SK-N-SH (cell line): ENCODE data around the gene HHAT. TPM values are rescaled to one million over a fixed set of nuclear protein-coding genes. Genes with fewer than 3 reads are reported as not detected.

Experiments used
- CTCF ChIA-PET: fragments of 300-600, 350-600 bp; formaldehyde crosslinking; extraction: SDS; loops from one replicate; lab custom pipeline; 2021; lab: Yijun Ruan, JAX
- POLR2A ChIA-PET: fragments of 350-600 bp; sonication (Branson Sonifier 250); formaldehyde crosslinking; extraction: SDS; loops from one replicate; lab custom pipeline; 2020; ENCODE audit warnings: antibody characterized with exemption, inconsistent platforms; lab: Yijun Ruan, JAX
- DNase-seq: peaks from one replicate; pipeline ENCODE4 v3.0.0; 2012
- H2AFZ ChIP-seq: fragments of 200-600 bp; sonication (generic); 2 replicates; pipeline ENCODE4 v1.8.1; 2016; ENCODE audit warnings: antibody characterized with exemption, mild to moderate bottlenecking, low read depth
- H3F3A ChIP-seq: fragments of 200-600 bp; sonication (generic); replicated peaks from 2 replicates; pipeline ENCODE3; 2016; ENCODE audit warnings: antibody characterized with exemption, mild to moderate bottlenecking; ENCODE audit not compliant: insufficient read depth
- H3K27ac ChIP-seq, 2 experiments: fragments of 200-500 bp in 1 of 2; fragments of 200-600 bp in 1 of 2; sonication (Bioruptor generic) in 1 of 2; sonication (generic), shearing (Covaris generic) in 1 of 2; 2 replicates each; pipeline versions ENCODE4 v1.5.1 to v1.6.1; 2014 to 2016; ENCODE audit warnings: low read depth in 2 of 2, inconsistent platforms in 1 of 2, low read length in 1 of 2, mild to moderate bottlenecking in 1 of 2, mixed read lengths in 1 of 2
- H3K27me3 ChIP-seq: fragments of 200-600 bp; sonication (generic), shearing (Covaris generic); 2 replicates; pipeline ENCODE4 v1.6.1; 2016; ENCODE audit warnings: mixed run types; ENCODE audit not compliant: insufficient read depth
- H3K36me3 ChIP-seq, 2 experiments: fragments of 200-500 bp in 1 of 2; fragments of 200-600 bp in 1 of 2; sonication (Bioruptor generic) in 1 of 2; sonication (generic) in 1 of 2; replicated peaks in 1 of 2; 2 replicates each; pipeline versions ENCODE3 to v1.5.1; 2014 to 2016; ENCODE audit warnings: low read length in 1 of 2, mild to moderate bottlenecking in 1 of 2; ENCODE audit not compliant: insufficient read depth in 2 of 2, control insufficient read depth in 1 of 2
- H3K4me1 ChIP-seq, 2 experiments: fragments of 200-500 bp in 1 of 2; fragments of 200-600 bp in 1 of 2; sonication (Bioruptor generic) in 1 of 2; sonication (generic), shearing (Covaris generic) in 1 of 2; 2 replicates each; pipeline versions ENCODE4 v1.5.1 to v1.6.1; 2014 to 2016; ENCODE audit warnings: low read depth in 1 of 2, low read length in 1 of 2, mixed run types in 1 of 2; ENCODE audit not compliant: insufficient read depth in 2 of 2, control insufficient read depth in 1 of 2
- H3K4me2 ChIP-seq: fragments of 200-600 bp; sonication (generic), shearing (Covaris generic); 2 replicates; pipeline ENCODE4 v1.6.1; 2017; ENCODE audit warnings: mixed run types
- H3K4me3 ChIP-seq, 2 experiments: fragments of 200-500 bp in 1 of 2; fragments of 200-600 bp in 1 of 2; sonication (Bioruptor generic) in 1 of 2; sonication (generic), shearing (Covaris generic) in 1 of 2; 2 replicates each; pipeline versions ENCODE4 v1.5.1 to v1.8.1; 2014 to 2016; ENCODE audit warnings: low read depth in 2 of 2, inconsistent platforms in 1 of 2, low read length in 1 of 2, mild to moderate bottlenecking in 1 of 2, mixed read lengths in 1 of 2, moderate library complexity in 1 of 2
- H3K79me2 ChIP-seq: fragments of 200-600 bp; sonication (generic); 2 replicates; pipeline ENCODE4 v1.8.1; 2017; ENCODE audit warnings: mild to moderate bottlenecking; ENCODE audit not compliant: insufficient read depth
- H3K9ac ChIP-seq: fragments of 200-600 bp; sonication (generic); 2 replicates; pipeline ENCODE4 v1.6.1; 2017; ENCODE audit warnings: mixed run types
- H3K9me2 ChIP-seq: fragments of 200-600 bp; sonication (generic); 2 replicates; pipeline ENCODE4 v1.6.1; 2017; ENCODE audit warnings: mixed run types
- H3K9me3 ChIP-seq: fragments of 200-600 bp; sonication (generic); 2 replicates; pipeline ENCODE4 v1.6.1; 2017; ENCODE audit warnings: mixed run types, mild to moderate bottlenecking, moderate library complexity
- H4K20me1 ChIP-seq: fragments of 200-600 bp; sonication (generic); 2 replicates; pipeline ENCODE4 v1.6.1; 2017; ENCODE audit warnings: mild to moderate bottlenecking, mixed run types; ENCODE audit not compliant: insufficient read depth
- CHD2 ChIP-seq: fragments of 150-350 bp; IDR thresholded peaks from 2 replicates; pipeline ENCODE4 v1.6.1; 2018; ENCODE audit warnings: low read length; ENCODE audit not compliant: partially characterized antibody
- CTCF ChIP-seq: fragments of 200-600 bp; sonication (generic); IDR thresholded peaks from 2 replicates; pipeline ENCODE4 v1.6.1; 2017; ENCODE audit warnings: antibody characterized with exemption, mild to moderate bottlenecking, moderate library complexity
- ELF1 ChIP-seq: IDR thresholded peaks from 2 replicates; pipeline ENCODE4 v1.4.0; 2012
- EP300 ChIP-seq, 2 experiments: IDR thresholded peaks; 2 replicates each; pipeline versions ENCODE4 v1.4.0 to v1.6.1; 2012; ENCODE audit warnings: borderline replicate concordance in 1 of 2, low read depth in 1 of 2, low read length in 1 of 2
- GABPA ChIP-seq: IDR thresholded peaks from 2 replicates; pipeline ENCODE4 v1.4.0; 2012; ENCODE audit warnings: low read depth, mild to moderate bottlenecking
- MXI1 ChIP-seq: IDR thresholded peaks from 2 replicates; pipeline ENCODE4 v1.6.1; 2012; ENCODE audit warnings: mild to moderate bottlenecking, low read depth, low read length, improper control_type of control experiment
- POLR2AphosphoS5 ChIP-seq: IDR thresholded peaks from 2 replicates; pipeline ENCODE4 v1.6.1; 2012; ENCODE audit warnings: low read depth, low read length
- RAD21 ChIP-seq: IDR thresholded peaks from 2 replicates; pipeline ENCODE4 v1.6.1; 2012; ENCODE audit warnings: mild to moderate bottlenecking, low read length
- RCOR1 ChIP-seq: fragments of 150-350 bp; IDR thresholded peaks from 2 replicates; pipeline ENCODE4 v1.6.1; 2017; ENCODE audit warnings: antibody characterized with exemption, low read length
- REST ChIP-seq: IDR thresholded peaks from 2 replicates; pipeline ENCODE4 v1.6.1; 2012; ENCODE audit warnings: mild to moderate bottlenecking, low read depth, low read length, moderate library complexity
- SIN3A ChIP-seq: IDR thresholded peaks from 2 replicates; pipeline ENCODE4 v1.6.1; 2012; ENCODE audit warnings: low read depth, mild to moderate bottlenecking, low read length, moderate library complexity, borderline replicate concordance
- SMC3 ChIP-seq: IDR thresholded peaks from 2 replicates; pipeline ENCODE4 v1.6.1; 2012; ENCODE audit warnings: low read depth, low read length, improper control_type of control experiment
- TAF1 ChIP-seq: IDR thresholded peaks from 2 replicates; pipeline ENCODE4 v1.6.1; 2012; ENCODE audit warnings: low read depth, mild to moderate bottlenecking, low read length, moderate library complexity, borderline replicate concordance
- TCF12 ChIP-seq: IDR thresholded peaks from 2 replicates; pipeline ENCODE4 v1.4.0; 2012
- WGBS: methylation state at CpG from one replicate; pipeline ENCODE4 v1.1.6; 2017; ENCODE audit warnings: low lambda C conversion rate; 5-methylcytosine and 5-hydroxymethylcytosine counted together
- polyA plus RNA-seq, 3 experiments: library from polyadenylated mRNA; depleted of rRNA; stranded (reverse); fragments of >200 nt; gene quantifications; 2 replicates each; pipeline ENCODE4 v1.2.3, GENCODE V29; 2012

HHAT gene
- polyA plus RNA-seq, 1 of the 3 experiments (the other 2 are of a cell fraction) = 8.1 TPM

GRCh38 chr1:210683403-210684047 is 354.8 kb downstream of the HHAT start:
- no peaks in the 10 kb centered on the region for H3K9me3 ChIP-seq
- peaks cover 0 to 4% of the 10 kb centered on the region in 2 experiments; a peak in 1 of 4 replicates for H3K4me1 ChIP-seq
- TF ChIP-seq EP300 (IDR thresholded peaks at IDR 0.05; ENCODE audit: borderline replicate concordance in 1 of 2, low read depth in 1 of 2, low read length in 1 of 2) = no peak
- no peak for TF ChIP-seq TCF12
- no peak for TF ChIP-seq ELF1
- TF ChIP-seq REST = no peak
- no peak for TF ChIP-seq RAD21
- TF ChIP-seq MXI1 = no peak
- no peak for TF ChIP-seq CTCF
- TF ChIP-seq CHD2 = no peak
- TF ChIP-seq POLR2AphosphoS5 = no peak
- TF ChIP-seq TAF1 = no peak
- TF ChIP-seq GABPA = no peak
- TF ChIP-seq SIN3A = no peak
- TF ChIP-seq SMC3 = no peak
- TF ChIP-seq RCOR1 = no peak
- no peaks in the 10 kb centered on the region for H3K79me2 ChIP-seq
- no peak for DNase-seq
- no peak overlapping the region for H3K4me2 ChIP-seq
- no peaks in the 10 kb centered on the region for H4K20me1 ChIP-seq
- 85% methylated on average over 25 of the region's 33 CpGs for WGBS
- H3K27ac ChIP-seq = no peak overlapping the region
- no peaks in the 10 kb centered on the region for H3K36me3 ChIP-seq
- ChIA-PET POLR2A (no interaction called here), CTCF (interaction anchor here (1.4 to 3.5 kb wide), 2 partner anchors 35 to 450 kb away, joined by 3 to 12 read pairs; partner anchors contain the start of gene KCNH1)
- no peak overlapping the region for H2AFZ ChIP-seq
- H3K4me3 ChIP-seq = no peak overlapping the region
- no peaks in the 10 kb centered on the region for H3F3A ChIP-seq
- no peaks in the 10 kb centered on the region for H3K9me2 ChIP-seq
- no peaks in the 10 kb centered on the region for H3K27me3 ChIP-seq
- no peak overlapping the region for H3K9ac ChIP-seq
